Mesothelial cell of epicardium (in vitro differentiated cells): ENCODE data around the gene LRCH3. TPM values are rescaled to one million over a fixed set of nuclear protein-coding genes. Genes with fewer than 3 reads are reported as not detected.

Experiments used
- DNase-seq, 2 experiments: peaks; one replicate each; pipeline ENCODE4 v3.0.0; 2021; ENCODE audit warnings: low spot score in 2 of 2; ENCODE audit not compliant: unreplicated experiment in 2 of 2
- H3K27ac Mint-ChIP-seq: 2 replicates; pipeline ENCODE4 v1.8.0; 2021; ENCODE audit warnings: mixed read lengths
- H3K27me3 Mint-ChIP-seq: 2 replicates; pipeline ENCODE4 v1.8.0; 2021; ENCODE audit warnings: low read depth, mixed read lengths
- H3K36me3 Mint-ChIP-seq: 2 replicates; pipeline ENCODE4 v1.8.0; 2021; ENCODE audit warnings: mixed read lengths
- H3K4me1 Mint-ChIP-seq: 2 replicates; pipeline ENCODE4 v1.8.0; 2021; ENCODE audit warnings: mixed read lengths
- H3K4me3 Mint-ChIP-seq: 2 replicates; pipeline ENCODE4 v1.8.0; 2021; ENCODE audit warnings: mild to moderate bottlenecking, moderate library complexity, mixed read lengths
- H3K9me3 Mint-ChIP-seq: 2 replicates; pipeline ENCODE4 v1.8.0; 2021; ENCODE audit warnings: mixed read lengths
- total RNA-seq: library from RNA; stranded (reverse); gene quantifications from 3 replicates; pipeline ENCODE4 v1.2.1, GENCODE V29; 2021
- TF ChIP-seq, protein P1 (sequence below): fragments of 200-600 bp; sonication (generic); IDR thresholded peaks from one replicate; pipeline ENCODE4 v1.5.0; 2021; ENCODE audit warnings: antibody characterized with exemption; ENCODE audit not compliant: unreplicated experiment

LRCH3 gene
- total RNA-seq, 1 donor from 2014 or later, result 82.6 TPM

DNA sequence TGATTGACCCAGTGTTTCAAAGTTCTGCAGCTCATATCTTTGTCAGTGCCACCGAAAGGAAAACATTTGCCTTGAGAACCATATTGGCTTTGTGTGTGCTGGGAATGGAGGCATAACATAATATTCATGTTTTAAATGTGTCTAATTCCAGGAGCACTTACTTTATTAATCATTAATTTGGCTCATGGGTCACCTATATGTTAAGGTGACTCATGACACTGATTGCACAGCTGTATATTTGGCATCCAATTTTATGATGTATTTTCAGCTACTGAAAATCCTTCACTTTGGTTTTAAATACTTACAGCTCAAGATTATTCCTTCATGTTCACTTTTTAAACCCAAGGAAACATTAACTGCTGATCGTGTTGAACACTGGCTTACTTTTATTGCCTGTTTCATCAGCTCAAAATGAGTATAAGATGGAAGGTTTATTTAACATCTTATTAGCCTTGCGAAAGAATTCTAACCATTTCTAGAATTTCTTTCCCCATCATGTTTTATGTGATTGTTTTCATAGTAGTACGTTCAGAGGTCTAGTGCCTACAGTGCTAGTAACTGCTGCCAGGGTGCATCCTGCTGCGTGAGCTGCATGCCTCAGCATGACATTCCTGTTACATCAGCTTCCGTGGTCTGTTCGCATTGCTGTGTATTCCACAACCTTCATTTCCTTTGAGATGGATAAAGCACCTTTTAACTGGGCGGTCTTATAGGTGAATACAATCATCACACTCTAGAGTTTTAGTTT is 63.7 kb downstream of the LRCH3 start:
- peaks cover 4% of the 10 kb centered on the region for H3K9me3 Mint-ChIP-seq
- TF ChIP-seq, protein P1, sequence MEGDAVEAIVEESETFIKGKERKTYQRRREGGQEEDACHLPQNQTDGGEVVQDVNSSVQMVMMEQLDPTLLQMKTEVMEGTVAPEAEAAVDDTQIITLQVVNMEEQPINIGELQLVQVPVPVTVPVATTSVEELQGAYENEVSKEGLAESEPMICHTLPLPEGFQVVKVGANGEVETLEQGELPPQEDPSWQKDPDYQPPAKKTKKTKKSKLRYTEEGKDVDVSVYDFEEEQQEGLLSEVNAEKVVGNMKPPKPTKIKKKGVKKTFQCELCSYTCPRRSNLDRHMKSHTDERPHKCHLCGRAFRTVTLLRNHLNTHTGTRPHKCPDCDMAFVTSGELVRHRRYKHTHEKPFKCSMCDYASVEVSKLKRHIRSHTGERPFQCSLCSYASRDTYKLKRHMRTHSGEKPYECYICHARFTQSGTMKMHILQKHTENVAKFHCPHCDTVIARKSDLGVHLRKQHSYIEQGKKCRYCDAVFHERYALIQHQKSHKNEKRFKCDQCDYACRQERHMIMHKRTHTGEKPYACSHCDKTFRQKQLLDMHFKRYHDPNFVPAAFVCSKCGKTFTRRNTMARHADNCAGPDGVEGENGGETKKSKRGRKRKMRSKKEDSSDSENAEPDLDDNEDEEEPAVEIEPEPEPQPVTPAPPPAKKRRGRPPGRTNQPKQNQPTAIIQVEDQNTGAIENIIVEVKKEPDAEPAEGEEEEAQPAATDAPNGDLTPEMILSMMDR, result no peak
- H3K4me1 Mint-ChIP-seq, result no peaks in the 10 kb centered on the region
- peak overlapping the region; percentile 26 for H3K27ac Mint-ChIP-seq
- DNase-seq, result no peak
- H3K27me3 Mint-ChIP-seq, result no peaks in the 10 kb centered on the region
- no peak overlapping the region for H3K4me3 Mint-ChIP-seq
- H3K36me3 Mint-ChIP-seq, result peaks cover 48% of the 10 kb centered on the region

GRCh38 chr3:197855571-197855970 is 64.5 kb downstream of the LRCH3 start:
- TF ChIP-seq, protein P1, result no peak
- Mint-ChIP-seq H3K36me3 (peaks cover 44% of the 10 kb centered on the region), H3K4me3 (no peak overlapping the region), H3K27me3 (no peaks in the 10 kb centered on the region), H3K9me3 (peaks cover 4% of the 10 kb centered on the region), H3K4me1 (no peaks in the 10 kb centered on the region), H3K27ac (peak overlapping the region; percentile 26)
- no peak for DNase-seq

DNA sequence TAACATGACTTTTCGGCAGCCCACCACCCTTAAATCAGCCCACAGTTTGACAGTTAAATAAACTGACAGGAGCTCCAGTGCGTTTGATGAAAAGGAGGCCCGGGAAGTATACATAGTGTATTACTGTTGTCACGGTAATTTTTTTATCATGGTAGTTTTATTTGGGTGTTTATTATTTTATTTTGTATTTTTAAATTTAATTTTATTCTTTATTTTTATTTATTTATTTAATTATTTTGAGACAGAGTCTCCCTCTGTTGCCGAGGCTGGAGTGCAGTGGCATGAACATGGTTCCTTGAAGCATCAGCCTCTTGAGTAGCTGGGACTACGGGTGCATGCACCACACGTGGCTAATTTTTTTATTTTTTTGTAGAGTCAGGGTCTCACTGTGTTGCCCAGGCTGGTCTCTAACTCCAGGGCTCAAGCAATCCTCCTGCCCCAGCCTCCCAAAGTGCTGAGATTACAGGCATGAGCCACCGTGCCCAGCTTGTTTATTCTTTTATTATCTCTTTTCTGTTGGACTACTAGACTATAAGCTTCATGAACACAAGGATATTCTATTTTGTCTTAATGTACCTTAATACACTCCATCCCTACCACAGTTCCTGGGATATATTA is 65.3 kb downstream of the LRCH3 start:
- no peak overlapping the region for H3K4me3 Mint-ChIP-seq
- H3K36me3 Mint-ChIP-seq, result peaks cover 43% of the 10 kb centered on the region
- H3K4me1 Mint-ChIP-seq, result no peaks in the 10 kb centered on the region

DNA sequence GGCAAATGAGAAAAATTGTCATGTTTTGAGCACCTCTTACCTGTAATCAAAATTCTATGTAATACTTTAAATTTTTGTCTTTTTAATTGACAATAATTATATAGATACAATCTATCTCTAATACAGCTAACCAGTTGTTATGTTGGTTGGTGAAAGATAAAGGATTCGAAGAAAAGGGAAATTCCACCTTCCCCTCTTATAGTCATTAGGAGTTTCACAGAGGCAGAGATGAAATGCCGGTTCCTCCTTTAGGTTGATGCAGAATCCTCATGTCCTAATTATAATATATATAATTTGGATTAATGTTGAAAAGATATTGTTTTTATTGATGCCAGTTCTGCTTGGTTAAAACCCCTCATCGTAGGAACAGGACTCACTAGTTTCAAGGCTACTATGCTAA is 67.1 kb downstream of the LRCH3 start:
- H3K27ac Mint-ChIP-seq, result no peak overlapping the region
- no peak for DNase-seq
- no peaks in the 10 kb centered on the region for H3K4me1 Mint-ChIP-seq
- H3K36me3 Mint-ChIP-seq, result peaks cover 34% of the 10 kb centered on the region
- peaks cover 4% of the 10 kb centered on the region for H3K9me3 Mint-ChIP-seq
- TF ChIP-seq, protein P1, result no peak
- no peak overlapping the region for H3K4me3 Mint-ChIP-seq
- H3K27me3 Mint-ChIP-seq, result no peaks in the 10 kb centered on the region

More for the DNA sequence above, 65.3 kb downstream of the LRCH3 start:
- TF ChIP-seq, protein P1, result no peak
- no peak overlapping the region for H3K27ac Mint-ChIP-seq
- peaks cover 4% of the 10 kb centered on the region for H3K9me3 Mint-ChIP-seq
- DNase-seq, result no peak
- H3K27me3 Mint-ChIP-seq, result no peaks in the 10 kb centered on the region

- no peak overlapping the region for H3K4me3 Mint-ChIP-seq
- peaks cover 4% of the 10 kb centered on the region for H3K9me3 Mint-ChIP-seq
- H3K27ac Mint-ChIP-seq, result peak overlapping the region; percentile 27
- DNase-seq, result no peak
- H3K4me1 Mint-ChIP-seq, result no peaks in the 10 kb centered on the region
- TF ChIP-seq, protein P1, result no peak
- no peaks in the 10 kb centered on the region for H3K27me3 Mint-ChIP-seq
- peaks cover 36% of the 10 kb centered on the region for H3K36me3 Mint-ChIP-seq
Measured at GRCh38 chr3:197858598-197858997, 67.5 kb downstream of the LRCH3 start.
